Jurkat, Clone E6-1 (cell line): ENCODE data around the gene SLC31A2.

ENCODE experiments used
- DNase-seq: peaks from one replicate; pipeline ENCODE4 v3.0.0-alpha.2; 2011; ENCODE audit warnings: low read depth, low spot score
- H3K4me3 ChIP-seq: 2 replicates; pipeline ENCODE4 v1.5.1; 2011; ENCODE audit warnings: mild to moderate bottlenecking, low read length, control low read depth, moderate library complexity

Gene SLC31A2

DNA sequence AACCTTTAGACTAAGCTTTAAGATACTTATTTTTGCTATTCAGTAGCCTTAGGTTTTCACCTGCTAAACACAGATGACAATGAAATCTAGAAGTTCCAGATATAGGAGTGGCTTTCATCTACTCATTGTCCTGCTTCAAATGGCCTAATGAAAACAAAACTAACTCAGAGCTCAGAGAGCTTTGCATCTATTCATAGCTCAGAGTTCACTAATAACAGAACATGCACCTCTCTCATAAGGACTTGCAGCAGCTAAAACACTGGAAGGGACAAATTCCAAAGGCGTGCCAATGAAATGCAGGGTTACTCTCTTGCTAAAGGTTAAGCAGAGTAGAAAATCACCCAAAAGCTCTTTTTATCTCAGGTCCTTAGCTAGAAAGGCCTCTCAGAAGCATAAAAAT lies 29.0 kb downstream of the SLC31A2 start:
- no peak for DNase-seq
- H3K4me3 ChIP-seq: no peak overlapping the region

DNA sequence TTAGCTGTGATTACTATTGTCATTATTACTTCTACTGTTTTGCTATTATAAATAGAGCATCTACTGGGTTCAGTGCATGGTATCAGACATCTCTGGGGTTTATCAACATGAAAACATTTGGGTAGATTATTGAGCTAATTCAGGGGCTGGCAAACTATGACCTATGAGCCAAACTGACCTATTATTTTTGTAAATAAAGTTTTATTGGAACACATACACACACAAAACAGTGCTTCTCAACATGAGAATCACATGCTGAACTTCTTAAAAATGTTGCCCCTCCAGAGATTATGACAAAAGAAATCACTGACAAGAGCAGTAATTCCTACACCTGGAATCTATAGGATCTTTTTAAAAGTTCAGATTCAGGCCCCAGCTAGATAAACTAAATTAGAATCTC lies 30.4 kb downstream of the SLC31A2 start:
- no peak overlapping the region for H3K4me3 ChIP-seq
- no peak for DNase-seq

DNA sequence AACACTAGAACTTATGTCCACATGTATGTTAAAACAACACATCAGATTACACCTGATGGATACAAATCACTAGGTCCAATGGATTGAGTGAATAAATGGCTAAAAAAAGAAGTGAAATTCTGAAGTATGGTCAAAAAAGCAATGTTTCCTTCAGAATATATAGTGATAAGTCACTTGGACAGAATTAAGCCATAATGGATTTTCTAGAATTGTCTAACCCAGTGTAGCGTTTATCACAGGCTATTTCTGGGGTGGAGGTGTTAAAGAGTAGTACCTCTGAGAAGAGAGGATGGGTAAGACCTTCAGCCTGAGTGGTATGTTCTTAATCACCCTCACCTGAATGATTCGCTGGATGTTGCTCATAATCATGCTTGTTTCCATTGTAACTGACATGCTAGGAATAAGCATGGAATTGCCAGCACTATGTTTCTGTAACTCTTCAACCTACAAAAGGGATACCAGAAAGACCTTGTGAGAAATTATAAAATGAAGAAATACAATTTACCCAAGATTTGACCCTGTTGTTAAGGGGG lies 33.2 kb downstream of the SLC31A2 start:
- DNase-seq: no peak
- no peak overlapping the region for H3K4me3 ChIP-seq

DNA sequence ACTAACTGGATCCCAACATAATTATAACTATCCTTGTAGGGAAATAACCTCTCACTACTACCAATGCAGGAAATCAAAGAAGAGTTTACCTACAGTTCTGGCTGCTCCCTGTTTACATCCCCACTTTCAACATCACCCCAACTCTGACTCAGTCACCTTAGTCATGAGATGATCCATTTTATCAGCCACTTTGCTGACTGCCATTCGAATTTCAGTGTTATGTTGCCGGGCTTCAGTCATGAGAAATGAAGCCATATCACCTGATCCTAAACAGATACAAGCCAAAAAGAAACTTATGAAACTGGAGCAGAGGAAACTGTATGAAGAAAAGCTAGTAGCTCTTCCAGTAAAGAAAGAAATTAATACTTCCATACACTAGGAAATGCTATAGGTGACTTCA lies 33.7 kb downstream of the SLC31A2 start:
- no peak overlapping the region for H3K4me3 ChIP-seq
- DNase-seq: no peak

DNA sequence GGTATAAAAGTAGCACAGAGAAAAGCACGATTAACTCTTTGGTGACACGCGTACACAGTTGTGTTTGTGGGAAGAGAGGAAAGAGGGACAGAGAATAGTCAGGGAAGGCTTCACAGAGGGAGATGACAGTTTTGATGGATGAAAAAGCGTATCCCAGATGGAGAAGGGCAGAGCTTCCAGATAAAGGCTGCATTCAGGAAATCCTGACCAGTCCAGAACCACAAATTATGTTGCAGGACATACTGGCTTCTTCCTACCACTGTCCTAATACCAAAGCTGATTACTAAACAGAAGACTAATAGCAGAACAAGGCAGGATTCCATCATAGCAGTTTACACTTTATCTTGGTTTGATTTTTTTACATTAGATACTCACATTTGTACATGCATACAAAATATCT lies 34.5 kb downstream of the SLC31A2 start:
- no peak for DNase-seq
- no peak overlapping the region for H3K4me3 ChIP-seq

DNA sequence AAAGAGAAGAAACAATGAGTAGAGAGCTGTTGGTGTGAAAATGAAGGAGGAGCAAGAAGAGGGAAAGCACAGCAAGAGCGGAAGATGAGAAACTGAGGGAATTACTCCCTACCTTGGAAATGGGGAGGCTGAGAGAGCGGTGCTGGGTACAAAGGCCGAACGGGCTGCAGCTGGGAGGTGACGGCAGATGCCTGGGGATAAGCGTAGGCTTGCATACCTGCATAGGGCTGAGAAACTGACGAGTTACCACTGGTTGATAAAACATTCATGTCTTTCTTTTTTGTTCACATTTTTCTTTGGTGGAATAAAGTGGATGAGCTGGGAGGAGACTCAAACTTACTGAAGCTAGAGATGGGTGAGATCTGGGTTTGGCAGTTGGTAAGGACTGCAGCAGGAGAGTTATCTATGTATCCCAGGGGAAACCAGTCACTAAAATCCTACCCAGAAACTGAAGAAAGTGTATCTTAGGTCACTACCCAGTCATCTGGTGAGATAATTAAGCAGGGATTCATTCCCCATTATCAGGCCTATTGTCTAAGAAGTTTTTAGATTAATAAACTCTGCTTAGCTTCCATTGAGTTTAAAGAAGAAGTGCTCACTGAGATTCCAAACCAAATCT lies 35.4 kb downstream of the SLC31A2 start:
- DNase-seq: no peak

DNA sequence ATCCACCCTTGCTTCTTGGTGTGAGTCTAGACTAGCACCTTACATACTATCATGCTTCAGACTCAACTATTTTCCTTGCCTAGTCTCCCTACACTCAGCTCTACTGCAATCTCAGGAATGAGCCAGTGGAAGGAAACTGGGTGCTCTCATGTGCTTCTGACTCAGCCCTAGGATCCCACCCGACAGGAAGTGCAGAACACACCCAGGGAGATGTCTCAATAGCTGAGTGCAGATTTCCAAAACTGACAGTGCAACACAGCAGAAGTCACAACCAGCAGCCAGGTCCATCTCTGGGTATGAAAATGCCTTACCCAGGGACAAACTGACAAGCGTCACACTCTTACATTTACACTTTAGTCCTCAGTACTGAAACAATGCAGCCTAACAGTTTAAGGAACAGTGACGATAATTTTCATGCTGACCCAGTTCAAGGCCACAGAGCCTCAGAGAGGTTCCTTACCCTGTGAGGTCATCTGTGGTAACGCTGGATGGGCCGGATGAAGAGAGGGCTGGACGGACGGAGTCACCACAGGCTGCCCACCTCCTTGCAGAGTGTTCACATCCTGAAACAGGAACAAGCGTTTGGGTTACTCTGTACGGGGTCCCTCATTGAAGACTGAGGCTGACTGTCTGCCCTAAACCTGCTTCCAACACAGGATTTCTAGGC lies 37.3 kb downstream of the SLC31A2 start:
- DNase-seq: no peak
- no peak overlapping the region for H3K4me3 ChIP-seq

More for the DNA sequence above, 35.4 kb downstream of the SLC31A2 start:
- H3K4me3 ChIP-seq: no peak overlapping the region

DNA sequence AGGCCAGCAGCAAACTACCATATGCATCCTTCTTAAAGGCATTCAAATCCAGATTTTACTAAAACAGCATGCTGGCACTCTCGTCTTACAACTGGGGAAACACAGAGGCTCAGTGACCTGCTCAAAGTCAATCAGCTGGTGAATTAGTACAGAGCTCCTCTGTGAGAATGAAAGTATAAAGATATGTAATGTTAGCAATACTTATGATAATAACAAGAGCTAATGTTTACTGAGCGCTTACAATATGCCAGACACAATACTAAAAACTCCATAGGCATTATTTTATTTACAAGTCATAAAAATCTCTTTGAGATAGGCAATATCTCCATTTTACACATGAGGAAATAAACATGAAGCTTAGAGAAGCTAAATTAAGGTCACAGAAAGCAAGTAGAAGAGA lies 41.6 kb downstream of the SLC31A2 start:
- H3K4me3 ChIP-seq: no peak overlapping the region
- no peak for DNase-seq

DNA sequence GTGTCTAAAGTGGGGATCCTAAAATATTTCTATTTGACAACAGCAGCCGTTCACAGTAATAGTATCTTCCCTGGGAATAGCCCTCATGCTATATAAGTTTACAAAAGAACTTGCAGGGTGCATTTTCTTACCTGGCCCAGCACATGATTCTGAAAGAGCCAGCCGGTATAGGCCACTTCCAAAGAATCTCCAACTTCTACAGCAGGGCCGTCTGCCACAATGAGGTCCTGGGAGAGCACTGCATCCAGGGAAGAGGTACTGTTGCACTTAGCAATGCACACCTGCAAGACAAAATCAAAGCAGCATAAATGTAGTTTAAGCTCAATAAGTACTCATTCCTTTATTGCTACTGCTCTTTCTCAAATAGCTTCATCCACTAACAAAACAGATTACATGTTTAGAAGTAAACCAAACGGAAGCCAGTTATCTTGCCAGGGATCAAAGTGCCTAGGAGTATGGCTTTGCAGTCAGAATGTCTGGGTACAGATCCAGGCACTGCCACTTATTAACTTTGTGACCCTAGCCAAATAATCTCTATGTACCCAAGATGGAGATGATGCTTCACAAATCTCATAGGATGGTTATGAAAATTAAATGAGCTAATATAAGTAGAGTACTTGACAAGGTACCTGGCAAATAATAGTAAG lies 49.0 kb downstream of the SLC31A2 start:
- no peak overlapping the region for H3K4me3 ChIP-seq
- no peak for DNase-seq

DNA sequence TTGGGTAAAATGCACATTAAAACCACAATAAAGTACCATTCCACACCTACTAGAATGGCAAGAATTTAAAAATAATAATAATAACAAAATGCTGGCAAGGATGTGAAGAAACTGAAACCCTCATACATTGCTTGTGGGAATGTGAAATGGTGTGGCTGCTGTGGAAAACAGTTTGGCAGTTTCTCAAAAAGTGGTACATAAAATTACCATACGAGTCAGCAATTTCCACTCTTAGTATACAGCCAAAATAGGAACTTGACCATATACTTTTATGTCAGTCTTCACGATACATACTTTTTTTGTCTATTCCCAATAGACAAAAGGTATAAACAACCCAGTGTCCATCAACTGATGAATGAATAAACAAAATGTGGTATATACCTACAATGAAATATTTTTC lies 54.6 kb downstream of the SLC31A2 start:
- no peak overlapping the region for H3K4me3 ChIP-seq
- no peak for DNase-seq

DNA sequence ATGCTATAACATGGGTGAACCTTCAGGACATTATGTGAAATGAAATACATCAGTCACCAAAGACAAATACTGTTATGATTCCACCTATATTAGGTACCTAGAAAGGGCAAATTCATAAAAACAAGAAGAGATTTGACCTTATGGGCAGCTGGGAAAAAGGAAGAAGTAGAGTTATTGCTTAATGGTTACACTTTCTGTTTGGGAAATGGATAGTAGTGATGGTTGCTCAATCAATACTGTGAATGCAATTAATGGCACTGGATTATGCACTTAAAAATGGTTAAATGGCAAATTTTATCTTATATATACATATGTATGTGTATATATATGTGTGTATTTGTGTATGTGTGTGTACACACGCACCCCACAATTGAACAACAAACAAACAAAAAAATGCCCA lies 55.1 kb downstream of the SLC31A2 start:
- DNase-seq: no peak
- H3K4me3 ChIP-seq: no peak overlapping the region

DNA sequence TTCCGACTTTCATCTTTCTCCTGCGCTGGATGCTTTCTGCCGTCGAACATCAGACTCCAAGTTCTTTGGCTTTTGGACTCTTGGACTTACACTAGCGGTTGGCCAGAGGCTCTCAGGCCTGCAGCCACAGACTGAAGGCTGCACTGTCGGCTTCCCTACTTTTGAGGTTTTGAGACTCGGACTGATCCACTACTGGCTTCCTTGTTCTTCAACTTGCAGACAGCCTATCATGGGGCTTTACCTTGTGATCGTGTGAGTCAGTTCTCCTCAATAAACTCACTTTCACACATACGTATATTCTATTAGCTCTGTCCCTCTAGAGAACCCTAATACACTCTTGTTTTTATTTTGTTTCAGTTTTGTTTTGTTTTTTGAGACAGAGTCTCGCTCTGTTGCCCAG lies 60.0 kb downstream of the SLC31A2 start:
- no peak overlapping the region for H3K4me3 ChIP-seq
- DNase-seq: no peak
